K562 (cell line): ENCODE measurements around the gene MRPL38. TPM values are rescaled to one million over a fixed set of nuclear protein-coding genes. Genes with fewer than 3 reads are reported as not detected.

Experiments
- ATAC-seq: fragments of 200-7000 bp; cut with Tn5 transposase; 3 replicates; pipeline ENCODE4 v1.9.1; 2020; ENCODE audit warnings: moderate library complexity
- BruUV-seq: library from RNA; stranded (reverse); fragments of 400-500 nt; replicated peaks from 2 replicates; lab custom pipeline; 2021; lab: Mats Ljungman, UMichigan
- CTCF ChIA-PET: fragments of 300-600 bp; formaldehyde crosslinking; extraction: SDS; loops from one replicate; lab custom pipeline; 2021; ENCODE audit warnings: low intra/inter-chr PET ratio; lab: Yijun Ruan, JAX
- POLR2A ChIA-PET: fragments of 300-600, 350-650 bp; sonication (Branson Sonifier 250); formaldehyde crosslinking; extraction: SDS; loops from one replicate; lab custom pipeline; 2021; ENCODE audit warnings: antibody characterized with exemption, inconsistent platforms; lab: Yijun Ruan, JAX
- DNase-seq, 4 experiments: peaks; one replicate each; pipeline versions ENCODE4 v3.0.0 to v3.0.0-alpha.2; 2011 to 2018; ENCODE audit warnings: low spot score in 3 of 4, mixed read lengths in 3 of 4; ENCODE audit errors: extremely low read depth in 1 of 4
- FAIRE-seq: peaks from 2 replicates; lab custom pipeline; 2011; peaks lifted over from hg19 to GRCh38; lab: Jason Lieb, UNC
- H2AFZ ChIP-seq: 2 replicates; pipeline ENCODE4 v1.6.0; 2011; ENCODE audit warnings: low read depth, low read length, control low read depth, inconsistent platforms
- H3K27ac ChIP-seq: fragments of 200-600 bp; 3 replicates; pipeline ENCODE4 v1.8.0; 2011; ENCODE audit warnings: low read depth, mild to moderate bottlenecking, control low read depth, inconsistent platforms, low read length, moderate library complexity, mixed read lengths; ENCODE audit errors: extremely low read depth
- H3K27me3 ChIP-seq, 2 experiments: fragments of 300-600 bp in 1 of 2; 2 replicates in 1 of 2; 3 replicates in 1 of 2; pipeline versions ENCODE4 v1.6.0 to v1.8.0; 2011; ENCODE audit warnings: inconsistent platforms in 2 of 2, low read length in 2 of 2, mild to moderate bottlenecking in 1 of 2, mixed read lengths in 1 of 2, moderate library complexity in 1 of 2; ENCODE audit not compliant: control insufficient read depth in 2 of 2, insufficient read depth in 2 of 2
- H3K36me3 ChIP-seq: fragments of 300-600 bp; 3 replicates; pipeline ENCODE4 v1.8.0; 2011; ENCODE audit warnings: mild to moderate bottlenecking, low read length, inconsistent platforms; ENCODE audit not compliant: control insufficient read depth, insufficient read depth
- H3K4me1 ChIP-seq, 2 experiments: fragments of 200-600 bp in 1 of 2; replicated peaks in 1 of 2; 2 replicates in 1 of 2; 3 replicates in 1 of 2; pipeline versions ENCODE4 v1.5.1 to v1.8.0; 2011; ENCODE audit warnings: inconsistent platforms in 2 of 2, low read length in 2 of 2, mild to moderate bottlenecking in 1 of 2, mixed read lengths in 1 of 2, moderate library complexity in 1 of 2; ENCODE audit not compliant: control insufficient read depth in 2 of 2, insufficient read depth in 2 of 2
- H3K4me2 ChIP-seq: 2 replicates; pipeline ENCODE4 v1.6.1; 2011; ENCODE audit warnings: low read length, control low read depth, inconsistent platforms, mixed read lengths; ENCODE audit not compliant: insufficient read depth
- H3K4me3 ChIP-seq: fragments of 200-600 bp; sonication (generic), shearing (Covaris generic); 2 replicates; pipeline ENCODE4 v1.5.1; 2016; ENCODE audit warnings: control low read depth, inconsistent platforms
- H3K79me2 ChIP-seq: fragments of 200-600 bp; 3 replicates; pipeline ENCODE4 v1.8.0; 2011; ENCODE audit warnings: low read length, inconsistent platforms; ENCODE audit not compliant: control insufficient read depth, insufficient read depth
- H3K9ac ChIP-seq, 2 experiments: 2 replicates each; pipeline versions ENCODE4 v1.6.0 to v1.6.1; 2011; ENCODE audit warnings: low read depth in 2 of 2, low read length in 2 of 2, control low read depth in 1 of 2, inconsistent platforms in 1 of 2, mild to moderate bottlenecking in 1 of 2, mixed read lengths in 1 of 2; ENCODE audit not compliant: insufficient read depth in 1 of 2
- H3K9me1 ChIP-seq: one replicate; pipeline ENCODE4 v1.6.0; 2011; ENCODE audit warnings: inconsistent platforms, mild to moderate bottlenecking, low read length, moderate library complexity; ENCODE audit not compliant: control insufficient read depth, insufficient read depth
- H3K9me3 ChIP-seq: replicated peaks from 2 replicates; pipeline ENCODE4 v1.5.1; 2011; ENCODE audit warnings: low read depth, low read length, inconsistent platforms; ENCODE audit not compliant: control insufficient read depth, insufficient read depth
- H4K20me1 ChIP-seq: replicated peaks from 2 replicates; pipeline ENCODE4 v1.6.1; 2011; ENCODE audit warnings: low read length, inconsistent platforms, mixed read lengths; ENCODE audit not compliant: control insufficient read depth, insufficient read depth
- ARID3A ChIP-seq: IDR thresholded peaks from 2 replicates; pipeline ENCODE4 v1.6.1; 2012; ENCODE audit warnings: low read depth, low read length, improper control_type of control experiment, borderline replicate concordance
- BRD4 ChIP-seq: fragments of 200-600 bp; sonication (generic); IDR thresholded peaks from 2 replicates; pipeline ENCODE4 v1.6.1; 2017; ENCODE audit warnings: inconsistent platforms
- FOXO4 ChIP-seq: fragments of 450-650 bp; formaldehyde crosslinking; IDR thresholded peaks from 2 replicates; pipeline ENCODE4 v1.4.0; 2020; ENCODE audit warnings: mild to moderate bottlenecking, moderate library complexity
- GATA2 ChIP-seq: sonication (generic); formaldehyde crosslinking; IDR thresholded peaks from 2 replicates; pipeline ENCODE4 v1.4.0; 2020; ENCODE audit warnings: mild to moderate bottlenecking, missing genetic modification reagents
- HSF4 ChIP-seq: fragments of 250-450 bp; sonication (Bioruptor Pico); IDR thresholded peaks from 2 replicates; pipeline ENCODE4 v2.1.2; 2022; ENCODE audit warnings: mild to moderate bottlenecking, moderate library complexity, borderline replicate concordance
- NCOA6 ChIP-seq: fragments of 450-650 bp; IDR thresholded peaks from 2 replicates; pipeline ENCODE4 v1.6.1; 2017; ENCODE audit warnings: mild to moderate bottlenecking
- NELFE ChIP-seq: IDR thresholded peaks from 2 replicates; pipeline ENCODE4 v1.6.1; 2011; ENCODE audit warnings: mild to moderate bottlenecking; ENCODE audit not compliant: insufficient read depth, insufficient read length
- NFE2L1 ChIP-seq: fragments of 450-650 bp; IDR thresholded peaks from 2 replicates; pipeline ENCODE4 v1.6.1; 2016; ENCODE audit warnings: missing genetic modification characterization, low read depth, mild to moderate bottlenecking, missing compliant biosample characterization, moderate library complexity, borderline replicate concordance
- ZNF274 ChIP-seq: IDR thresholded peaks from 2 replicates; pipeline ENCODE4 v1.6.1; 2011; ENCODE audit warnings: low read depth, mild to moderate bottlenecking, low read length, moderate library complexity, borderline replicate concordance
- WGBS: fragments of 100-300 bp; shearing (Covaris generic); methylation state at CpG from one replicate; pipeline ENCODE4 v1.1.6; 2016; ENCODE audit warnings: low coverage, mixed read lengths; ENCODE audit not compliant: insufficient coverage; ENCODE audit errors: missing lambda C conversion rate; 5-methylcytosine and 5-hydroxymethylcytosine counted together
- in situ Hi-C: fragments of 300-500 bp; cut with MboI; formaldehyde crosslinking; loops from 4 replicates; pipeline ENCODE4 v1.15.0; 2018; ENCODE audit warnings: inconsistent platforms, mixed read lengths
- intact Hi-C: fragments of 100-400 bp; cut with micrococcal nuclease; formaldehyde crosslinking; loops from 2 replicates; pipeline ENCODE4 v1.14.2; 2022
- polyA plus RNA-seq, 8 experiments: library from polyadenylated mRNA; depleted of rRNA in 4 of 8; stranded (reverse) in 5 of 8; unstranded in 3 of 8; fragments of >200 nt; fragmentation: Nextera tagmentation in 2 of 8; fragmentation: Illumina TruSeq in 1 of 8; extraction: Ambion mirVana in 2 of 8; extraction: Trizol in 1 of 8; gene quantifications; 2 replicates each; pipeline versions ENCODE4 v1.2.1 to v1.2.3, GENCODE V29; 2011 to 2014; ENCODE audit warnings: inconsistent platforms in 1 of 8, missing spikeins in 1 of 8
- total RNA-seq, 7 experiments: library from RNA; depleted of rRNA in 6 of 7; stranded (reverse); fragments of >200 nt in 6 of 7; fragmentation: Illumina TruSeq in 2 of 7; extraction: Trizol in 2 of 7; gene quantifications; 2 replicates each; pipeline versions ENCODE4 v1.2.1 to v1.2.3, GENCODE V29; 2011 to 2021; ENCODE audit warnings: low replicate concordance in 1 of 7

The MRPL38 gene
- total and polyA plus RNA-seq, 9 of the 15 experiments (the other 6 are each of a cell fraction or from before 2014, with no cell fraction given), result 4.5 to 154 (median 48.5) TPM

GRCh38 chr17:75915268-75915667, 10.6 kb upstream of the MRPL38 start:
- no TSS peak for BruUV-seq
- Histone ChIP-seq H3K4me1 (peaks cover 0 to 52% of the 10 kb centered on the region in 2 experiments; a peak in 2 of 5 replicates), H3K4me2 (no peak overlapping the region), H3K27ac (no peak overlapping the region), H3K36me3 (peaks cover 6% of the 10 kb centered on the region; the same call in 1 of the 3 replicates), H3K79me2 (no peaks in the 10 kb centered on the region), H3K9me3 (no peaks in the 10 kb centered on the region), H2AFZ (no peak overlapping the region), H3K9me1 (no peaks in the 10 kb centered on the region), H3K4me3 (no peak overlapping the region), H4K20me1 (no peaks in the 10 kb centered on the region), H3K27me3 (no peaks in the 10 kb centered on the region), H3K9ac (peak overlapping the region in 1 of 2 experiments; percentile 79; a peak in 2 of 4 replicates)
- in situ Hi-C loops, result no loop called here
- no peak for DNase-seq
- ATAC-seq, result no peak
- 81% methylated on average over 8 of the region's 8 CpGs for WGBS
- CTCF ChIA-PET, result interaction anchor here (0.6 kb wide), 1 partner anchor 24 kb away, joined by 4 read pairs; no protein-coding TSS in a partner anchor
- peak; percentile 46 for FAIRE-seq
- POLR2A ChIA-PET, result interaction anchor here (0.6 to 1.2 kb wide), 5 partner anchors 18 to 191 kb away, joined by 3 to 5 read pairs (median 3); no protein-coding TSS in a partner anchor
- intact Hi-C loops, result no loop called here
- TF ChIP-seq ZNF274 (no peak), NELFE (no peak), NFE2L1 (tag) (no peak), NCOA6 (no peak), ARID3A (no peak), HSF4 (no peak), FOXO4 (CRISPR knock-in tag) (no peak), BRD4 (no peak), GATA2 (CRISPR knock-in tag) (no peak)
